Measurements from ENCODE around the gene PIM1.

DNA sequence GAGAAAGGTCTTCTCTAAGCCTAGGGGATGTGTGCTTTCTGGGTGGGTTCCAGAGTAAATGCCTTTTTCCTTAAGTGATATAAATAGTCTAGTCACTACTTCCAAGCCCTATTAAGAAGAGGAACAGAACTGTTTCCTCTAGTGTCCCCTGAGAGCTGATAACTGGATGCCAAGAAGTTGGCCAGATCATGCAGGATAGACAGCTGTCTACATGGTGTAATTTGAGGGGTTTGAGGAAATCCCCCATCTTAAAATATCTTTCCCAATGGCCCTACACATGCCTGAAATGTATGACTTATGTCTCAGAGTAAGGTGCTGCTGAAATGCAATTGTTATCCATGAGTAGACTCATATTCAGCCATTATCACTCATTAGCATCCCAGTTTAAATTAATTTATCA is 20.2 kb upstream of the PIM1 start:
- TF ChIP-seq, protein P1, sequence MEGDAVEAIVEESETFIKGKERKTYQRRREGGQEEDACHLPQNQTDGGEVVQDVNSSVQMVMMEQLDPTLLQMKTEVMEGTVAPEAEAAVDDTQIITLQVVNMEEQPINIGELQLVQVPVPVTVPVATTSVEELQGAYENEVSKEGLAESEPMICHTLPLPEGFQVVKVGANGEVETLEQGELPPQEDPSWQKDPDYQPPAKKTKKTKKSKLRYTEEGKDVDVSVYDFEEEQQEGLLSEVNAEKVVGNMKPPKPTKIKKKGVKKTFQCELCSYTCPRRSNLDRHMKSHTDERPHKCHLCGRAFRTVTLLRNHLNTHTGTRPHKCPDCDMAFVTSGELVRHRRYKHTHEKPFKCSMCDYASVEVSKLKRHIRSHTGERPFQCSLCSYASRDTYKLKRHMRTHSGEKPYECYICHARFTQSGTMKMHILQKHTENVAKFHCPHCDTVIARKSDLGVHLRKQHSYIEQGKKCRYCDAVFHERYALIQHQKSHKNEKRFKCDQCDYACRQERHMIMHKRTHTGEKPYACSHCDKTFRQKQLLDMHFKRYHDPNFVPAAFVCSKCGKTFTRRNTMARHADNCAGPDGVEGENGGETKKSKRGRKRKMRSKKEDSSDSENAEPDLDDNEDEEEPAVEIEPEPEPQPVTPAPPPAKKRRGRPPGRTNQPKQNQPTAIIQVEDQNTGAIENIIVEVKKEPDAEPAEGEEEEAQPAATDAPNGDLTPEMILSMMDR (IDR thresholded peaks at IDR 0.05), result no peak
- no peak for TF ChIP-seq EZH2phosphoT487 (IDR thresholded peaks at IDR 0.05)
